Activated CD8-positive, alpha-beta memory T cell treated with anti-CD3 and anti-CD28 coated beads for 48 hours (primary cell): Measurements from ENCODE around the gene CRTC1.
"Not testable (repeated sequence)": the region's sequence is repeated elsewhere in the genome, so short reads cannot be mapped to it uniquely, and the experiment has no call there.

ENCODE experiments used
- DNase-seq, 3 experiments: peaks; one replicate each; pipeline ENCODE4 v3.0.0-alpha.2; 2020; ENCODE audit warnings: low read depth in 2 of 3, low spot score in 2 of 3

The CRTC1 gene

DNA sequence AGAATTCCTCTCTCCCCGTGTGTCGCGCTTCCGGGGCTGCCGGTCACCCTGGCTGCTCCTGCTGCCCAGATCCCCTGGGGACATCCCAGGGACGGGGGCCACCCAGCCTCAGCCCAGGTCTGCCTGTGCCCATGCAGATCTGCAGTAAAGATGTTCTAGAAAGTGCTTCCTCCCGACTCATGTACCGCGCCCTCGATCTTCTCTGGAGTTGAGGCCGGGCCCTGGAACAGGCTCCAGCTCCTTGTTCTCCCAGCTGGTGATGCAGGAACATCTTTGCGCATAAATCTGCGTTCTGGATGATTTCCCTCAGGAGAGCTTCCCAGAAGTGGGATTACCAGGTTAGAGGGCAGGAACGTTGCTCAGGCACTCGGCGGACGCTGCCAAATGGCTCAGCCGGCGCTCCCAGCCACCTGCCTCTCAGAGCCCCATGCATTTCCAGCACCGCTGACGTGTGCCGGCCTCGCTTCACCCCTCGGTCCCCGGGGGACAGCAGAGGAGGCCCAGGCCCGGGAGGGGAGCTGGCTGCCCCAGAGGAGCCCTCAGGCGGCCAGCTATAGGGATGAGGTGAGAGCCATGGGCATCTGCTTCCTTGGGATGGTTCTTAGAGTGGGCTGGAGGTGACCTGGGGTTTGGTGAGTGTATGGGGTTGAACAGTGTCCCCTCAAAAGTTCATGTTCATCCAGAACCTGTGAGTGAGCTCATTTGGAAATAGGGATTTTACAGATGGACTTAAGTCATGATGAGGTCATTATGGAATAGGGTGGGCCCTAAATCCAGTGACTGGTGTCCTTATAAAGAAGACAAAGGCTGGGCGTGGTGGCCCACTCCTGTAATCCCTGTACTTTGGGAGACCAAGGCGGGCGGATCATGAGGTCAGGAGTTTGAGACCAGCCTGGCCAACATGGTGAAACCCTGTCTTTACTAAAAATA lies 42.6 kb downstream of the CRTC1 start:
- DNase-seq = no peak

DNA sequence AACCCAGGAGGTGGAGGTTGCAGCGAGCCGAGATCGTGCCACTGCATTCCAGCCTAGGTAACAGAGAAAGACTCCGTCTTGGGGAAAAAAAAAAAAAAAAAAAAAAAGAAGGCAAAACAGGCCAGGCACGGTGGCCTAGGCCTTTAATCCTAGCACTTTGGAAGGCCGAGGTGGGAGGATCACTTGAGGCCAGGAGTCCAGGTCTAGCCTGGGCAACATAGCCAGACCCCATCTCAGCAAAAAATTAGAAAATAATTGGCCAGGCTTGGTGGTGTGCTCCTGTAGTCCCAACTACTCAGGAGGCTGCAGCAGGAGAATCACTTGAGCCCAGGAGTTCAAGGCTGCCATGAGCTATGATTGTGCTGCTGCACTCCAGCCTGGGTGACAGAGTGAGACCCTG lies 43.4 kb downstream of the CRTC1 start:
- DNase-seq = no peak

DNA sequence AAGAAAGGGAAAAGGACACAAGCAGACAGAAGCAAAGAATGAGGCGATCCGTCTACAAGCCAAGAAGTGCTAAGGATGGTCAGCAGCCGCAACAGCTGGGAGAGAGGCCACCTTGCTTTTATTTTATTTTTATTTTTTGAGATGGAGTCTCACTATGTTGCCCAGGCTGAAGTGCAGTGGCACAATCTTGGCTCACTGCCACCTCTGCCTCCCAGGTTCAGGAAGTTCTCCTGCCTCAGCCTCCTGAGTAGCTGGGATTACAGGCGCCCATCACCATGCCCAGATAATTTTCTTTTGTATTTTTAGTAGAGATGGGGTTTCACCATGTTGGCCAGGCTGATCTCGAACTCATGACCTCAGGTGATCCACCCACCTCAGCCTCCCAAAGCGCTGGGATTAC lies 44.1 kb downstream of the CRTC1 start:
- not testable (repeated sequence) for DNase-seq

DNA sequence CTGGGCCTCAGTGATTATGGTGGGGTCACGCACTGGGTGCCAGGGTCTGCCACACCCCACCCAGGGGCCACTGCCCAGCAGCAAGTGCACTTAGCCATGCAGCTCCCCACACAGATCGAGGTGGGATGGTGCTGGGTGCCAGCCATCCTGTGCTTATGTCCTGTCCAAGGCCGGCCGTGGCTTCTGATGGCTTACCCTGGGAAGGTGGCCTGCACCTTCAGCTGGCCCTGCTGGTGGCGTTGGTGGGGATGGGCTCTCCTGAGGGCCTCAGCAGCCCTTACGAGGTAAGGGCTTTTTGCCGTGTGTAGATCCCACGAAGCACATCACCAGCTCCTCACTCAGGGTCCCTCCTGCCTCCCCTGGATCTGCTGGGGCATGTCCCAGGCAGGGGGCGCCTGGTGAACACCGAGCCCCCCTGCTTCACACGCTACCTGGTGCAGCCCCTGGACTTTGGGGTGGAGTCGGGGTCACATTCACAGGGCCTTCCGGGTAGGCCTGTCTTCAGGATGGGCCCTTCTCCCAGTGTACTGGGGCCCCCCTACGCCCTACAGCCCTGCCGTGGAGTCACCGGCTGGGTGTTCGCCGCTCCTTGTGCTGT lies 46.6 kb downstream of the CRTC1 start:
- no peak for DNase-seq

DNA sequence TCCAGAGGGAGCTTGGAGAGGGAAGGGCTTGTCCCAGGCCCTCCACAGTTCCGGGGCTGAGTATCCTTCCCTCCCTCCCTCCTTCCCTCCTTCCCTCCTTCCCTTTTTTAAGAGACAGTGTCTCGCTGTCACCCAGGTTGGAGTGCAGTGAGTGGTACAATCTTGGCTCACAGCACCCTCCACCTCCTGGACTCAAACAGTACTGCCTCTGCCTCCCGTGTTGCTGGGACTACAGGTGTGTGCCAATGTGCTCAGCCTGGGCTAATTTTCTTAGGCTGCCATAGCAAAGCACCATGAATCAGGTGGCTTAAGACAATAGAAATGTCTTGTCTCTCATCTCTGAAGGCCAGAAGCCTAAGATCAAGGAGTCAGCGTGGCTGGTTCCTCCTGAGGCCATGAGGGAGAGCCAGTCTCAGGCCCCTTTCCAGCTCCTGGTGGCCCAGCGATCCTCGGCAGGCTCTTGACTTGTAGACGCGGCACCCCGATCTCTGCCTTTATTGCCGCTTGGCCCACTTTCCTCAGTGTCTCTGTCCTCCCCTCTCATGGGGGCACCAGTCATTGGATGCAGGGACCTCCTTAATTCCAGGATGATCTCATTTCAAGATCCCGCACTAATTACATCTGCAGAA lies 47.5 kb downstream of the CRTC1 start:
- no peak for DNase-seq

DNA sequence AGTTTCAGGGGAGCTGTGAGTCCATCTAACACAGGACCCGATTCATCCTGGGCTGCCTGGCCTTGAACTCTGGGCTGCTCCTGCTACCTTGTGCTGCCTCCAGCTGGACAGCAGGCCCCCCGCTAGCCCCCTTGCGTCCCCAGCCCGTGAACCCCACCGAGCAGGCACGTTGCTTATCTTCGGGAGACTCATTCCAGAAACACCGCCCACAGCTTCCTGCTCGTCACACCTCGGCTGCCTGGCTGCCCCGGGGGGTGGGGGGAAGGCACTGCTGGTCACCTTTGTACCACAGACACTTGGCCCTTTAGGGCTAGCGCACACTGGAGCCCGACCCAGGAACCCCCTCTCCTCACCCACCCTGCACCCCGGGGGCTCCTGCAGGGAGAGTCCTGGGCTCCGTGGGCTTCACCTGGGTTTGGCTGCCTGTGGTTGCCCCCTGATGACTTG lies 48.1 kb downstream of the CRTC1 start:
- no peak for DNase-seq

- DNase-seq = no peak
These were observed 49.7 kb downstream of the CRTC1 start for GRCh38 chr19:18733196-18733647.

GRCh38 chr19:18733762-18734332 lies 50.4 kb downstream of the CRTC1 start:
- not testable (repeated sequence) for DNase-seq

- no peak for DNase-seq
These were observed 51.8 kb downstream of the CRTC1 start for GRCh38 chr19:18735324-18735723.

DNA sequence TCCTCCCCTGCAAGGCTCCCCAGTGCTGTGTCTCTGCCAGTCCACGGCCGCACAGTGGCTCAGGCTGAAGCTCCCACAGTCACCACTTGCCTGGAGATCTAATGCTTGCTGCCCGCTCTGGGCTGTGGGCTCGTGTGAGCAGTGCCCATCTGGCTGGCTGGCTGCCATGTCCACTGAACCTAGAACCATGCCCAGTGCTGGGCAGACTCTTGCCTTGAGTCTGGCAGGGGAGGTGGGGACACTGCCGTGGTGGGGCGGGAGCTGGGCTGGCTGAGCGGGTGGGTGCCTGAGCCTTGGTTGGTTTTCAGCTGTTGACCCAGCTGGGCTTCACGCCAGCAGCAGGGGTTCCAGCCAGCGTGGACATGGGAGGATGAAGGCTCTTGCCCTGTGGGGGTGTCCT lies 52.3 kb downstream of the CRTC1 start:
- DNase-seq = no peak

DNA sequence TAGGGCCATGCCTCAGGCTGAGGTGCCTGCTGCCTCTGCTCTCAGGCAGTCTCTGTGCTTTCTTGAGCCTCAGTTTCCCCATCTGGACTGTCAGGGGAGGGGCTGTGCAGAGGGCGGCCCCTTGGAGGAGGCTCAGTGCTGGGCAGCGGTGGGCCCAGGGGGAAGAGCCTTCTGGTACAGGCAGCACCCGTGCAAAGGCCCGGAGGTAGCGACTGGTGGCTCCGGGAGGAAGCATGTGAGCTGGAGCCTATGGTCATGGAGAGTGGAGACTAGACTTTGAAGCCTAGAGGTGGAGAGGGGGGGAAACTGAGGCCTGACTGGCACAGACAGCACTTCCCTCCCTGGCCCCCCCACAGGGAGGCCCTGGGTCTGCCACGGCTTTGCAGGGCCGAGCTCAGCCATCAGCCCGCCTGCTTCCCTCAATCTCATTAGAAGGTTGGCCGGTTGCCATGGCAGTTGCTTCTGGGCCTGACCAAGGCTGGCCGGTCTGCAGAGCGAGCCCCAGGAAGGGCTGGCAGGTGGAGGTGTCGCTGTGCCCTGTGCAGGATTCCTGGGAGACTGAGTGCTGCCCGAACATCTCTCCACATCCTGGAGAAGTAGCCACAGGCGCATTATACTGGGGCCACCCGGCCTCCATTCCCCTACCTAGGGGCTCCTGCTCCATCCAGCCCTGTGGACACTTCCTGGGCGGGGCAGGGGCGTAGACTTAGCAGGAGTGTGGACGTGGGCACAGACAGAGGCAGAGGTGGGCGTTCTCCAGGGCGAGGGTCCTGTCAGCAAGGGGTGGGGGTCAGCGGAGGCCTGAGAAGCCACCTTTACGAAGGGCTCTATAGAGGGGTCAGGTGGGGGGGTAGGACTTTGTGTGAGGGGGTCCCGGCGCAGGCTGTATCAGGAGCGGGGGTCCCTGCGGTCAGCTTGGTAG lies 53.2 kb downstream of the CRTC1 start:
- DNase-seq = no peak

DNA sequence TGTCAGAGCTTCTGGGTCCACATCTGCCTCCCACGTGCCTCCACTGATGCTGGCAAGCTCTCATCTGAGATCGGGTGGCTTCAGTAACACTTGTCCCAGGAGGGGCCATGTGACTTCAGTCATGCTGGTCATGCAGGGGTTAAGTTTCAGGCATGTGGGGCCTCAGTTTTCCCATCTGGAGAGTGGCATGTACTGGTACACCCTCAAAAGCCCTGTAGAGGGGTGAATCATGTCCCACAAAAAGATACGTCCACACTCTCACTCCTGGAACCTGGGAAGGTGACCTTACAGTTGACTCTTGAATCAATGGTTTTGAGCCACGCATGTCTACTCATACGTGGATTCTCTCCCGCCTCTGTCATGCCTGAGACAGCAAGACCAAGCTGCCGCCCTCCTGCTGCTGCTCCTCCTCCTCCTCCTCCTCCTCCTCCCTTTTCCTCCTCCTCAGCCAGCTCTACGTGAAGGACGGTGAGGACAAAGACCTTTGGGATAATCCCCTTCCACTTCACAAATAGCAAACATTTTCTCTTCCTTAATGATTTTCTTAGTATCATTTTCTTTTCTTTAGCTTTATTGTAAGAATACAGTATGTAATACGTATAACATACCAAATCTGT lies 54.0 kb downstream of the CRTC1 start:
- DNase-seq = no peak

- no peak for DNase-seq
These were observed 54.5 kb downstream of the CRTC1 start for GRCh38 chr19:18737954-18738351.

DNA sequence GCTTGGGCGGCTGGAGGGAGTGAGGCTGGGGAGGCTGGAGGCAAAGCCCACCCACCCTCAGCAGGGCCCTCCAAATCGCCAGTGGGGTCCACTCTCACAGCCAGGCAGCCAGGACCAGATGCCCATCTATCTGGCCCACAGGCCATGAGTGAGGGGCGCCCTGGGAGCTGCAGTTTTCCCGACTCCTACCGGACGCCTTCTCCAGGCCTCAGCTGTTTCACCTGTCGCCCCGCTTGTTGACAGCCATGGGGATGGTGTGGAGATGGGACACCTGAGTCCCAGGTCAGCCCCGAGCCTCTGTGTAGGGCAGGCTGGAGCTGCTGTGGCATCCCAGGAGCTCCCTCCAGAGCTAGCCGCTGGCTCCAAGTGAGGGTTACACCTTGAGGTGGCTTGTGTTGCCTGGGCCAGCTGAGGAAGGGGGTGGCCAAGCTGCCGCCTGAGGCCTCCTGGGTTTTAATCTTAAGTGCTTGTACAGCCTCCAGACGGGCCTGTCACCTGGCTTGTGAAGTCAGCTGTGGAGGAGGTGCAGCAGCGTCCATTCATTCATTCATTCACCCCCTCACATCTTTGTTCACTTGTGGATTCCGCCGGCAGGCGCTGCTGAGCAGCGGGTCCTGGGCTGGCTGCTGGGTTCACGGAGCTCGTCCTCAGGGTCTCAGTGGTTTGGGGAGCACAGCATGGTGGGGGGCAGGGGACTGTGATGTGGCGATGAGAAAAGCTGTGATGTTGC lies 55.6 kb downstream of the CRTC1 start:
- no peak for DNase-seq

- DNase-seq = no peak
These were observed 57.9 kb downstream of the CRTC1 start for GRCh38 chr19:18741124-18742121.

GRCh38 chr19:18742324-18742723 lies 58.8 kb downstream of the CRTC1 start:
- DNase-seq = no peak

GRCh38 chr19:18742838-18743783 lies 59.6 kb downstream of the CRTC1 start:
- no peak for DNase-seq
